HG03045 (cell line): ENCODE results near the gene NELFA.
"Not testable (repeated sequence)": the region's sequence is repeated elsewhere in the genome, so short reads cannot be mapped to it uniquely, and the experiment has no call there.

Experiments
- ATAC-seq: cut with Tn5 transposase; IDR thresholded peaks from one replicate; pipeline ENCODE4 v1.9.1; 2021; ENCODE audit warnings: mild to moderate bottlenecking, moderate library complexity; ENCODE audit not compliant: unreplicated experiment

The NELFA gene

GRCh38 chr4:1994938-1995337 is 13.8 kb downstream of the NELFA start:
- no peak for ATAC-seq

GRCh38 chr4:1993718-1994516 is 14.9 kb downstream of the NELFA start:
- not testable (repeated sequence) for ATAC-seq

- no peak for ATAC-seq
Observed at GRCh38 chr4:1993169-1993516, 15.6 kb downstream of the NELFA start.

GRCh38 chr4:1992468-1993168 is 16.2 kb downstream of the NELFA start:
- ATAC-seq: no peak

- no peak for ATAC-seq
Observed at GRCh38 chr4:1991596-1992434, 17.0 kb downstream of the NELFA start.

DNA sequence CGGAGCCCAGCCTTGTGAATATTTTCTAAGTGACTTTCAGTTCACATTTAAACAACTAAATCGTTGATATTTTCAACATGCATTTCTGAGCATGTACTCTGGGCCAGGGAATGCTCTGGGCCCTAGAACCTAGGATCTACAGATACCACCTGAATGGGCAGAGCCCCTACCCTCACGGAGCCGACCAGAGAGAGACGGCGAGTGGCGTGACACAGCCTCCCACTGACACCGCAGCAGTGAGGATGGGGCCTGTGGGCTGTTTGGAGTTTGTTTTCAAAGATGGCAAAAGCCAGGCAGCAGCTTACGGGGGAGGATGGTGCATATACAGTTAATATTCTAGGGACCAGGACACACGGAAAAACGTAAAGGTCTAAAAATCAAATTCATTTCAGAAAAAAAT is 17.7 kb downstream of the NELFA start:
- ATAC-seq: no peak

GRCh38 chr4:1990676-1991075 is 18.1 kb downstream of the NELFA start:
- no peak for ATAC-seq

GRCh38 chr4:1990348-1990645 is 18.5 kb downstream of the NELFA start:
- ATAC-seq: no peak

DNA sequence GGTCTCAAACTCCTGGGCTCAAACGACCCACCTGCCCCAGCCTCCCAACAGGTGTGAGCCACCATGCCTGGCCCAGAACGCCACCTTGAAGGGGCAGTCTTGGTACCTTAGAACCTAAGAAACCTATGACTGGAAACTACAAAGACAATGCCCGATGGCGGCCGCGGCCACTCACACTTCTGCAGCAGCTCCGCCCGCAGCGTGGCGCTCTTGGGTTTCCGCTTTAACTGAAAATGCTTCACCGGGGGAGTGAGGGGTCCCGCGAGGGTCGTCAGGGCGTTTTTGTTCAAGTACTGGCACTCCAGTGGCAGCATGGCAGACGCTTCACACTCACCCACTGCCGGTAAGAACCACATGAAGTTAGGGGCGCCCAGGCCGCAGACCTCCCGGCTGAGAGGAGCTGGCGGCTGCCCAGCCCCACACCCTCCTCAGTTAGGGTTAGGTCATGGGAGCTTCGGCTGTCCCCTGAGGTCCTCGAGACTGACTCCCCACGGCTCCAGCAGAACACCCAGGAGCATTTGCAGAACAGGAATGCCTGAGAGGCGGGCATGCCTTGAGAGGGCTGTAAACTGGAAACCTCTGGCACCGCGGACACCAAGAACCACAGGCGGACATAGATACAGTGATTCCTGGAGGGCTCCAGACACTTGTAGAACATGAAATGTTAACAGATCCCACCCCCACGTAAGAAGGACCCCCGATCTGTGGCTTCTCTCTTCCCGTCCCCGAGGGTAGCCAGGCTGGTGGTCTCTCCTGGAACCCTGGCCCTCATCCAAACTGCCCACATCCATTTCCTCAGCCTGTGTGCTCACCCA is 19.0 kb downstream of the NELFA start:
- no peak for ATAC-seq

GRCh38 chr4:1988327-1988724 is 20.4 kb downstream of the NELFA start:
- ATAC-seq: no peak

DNA sequence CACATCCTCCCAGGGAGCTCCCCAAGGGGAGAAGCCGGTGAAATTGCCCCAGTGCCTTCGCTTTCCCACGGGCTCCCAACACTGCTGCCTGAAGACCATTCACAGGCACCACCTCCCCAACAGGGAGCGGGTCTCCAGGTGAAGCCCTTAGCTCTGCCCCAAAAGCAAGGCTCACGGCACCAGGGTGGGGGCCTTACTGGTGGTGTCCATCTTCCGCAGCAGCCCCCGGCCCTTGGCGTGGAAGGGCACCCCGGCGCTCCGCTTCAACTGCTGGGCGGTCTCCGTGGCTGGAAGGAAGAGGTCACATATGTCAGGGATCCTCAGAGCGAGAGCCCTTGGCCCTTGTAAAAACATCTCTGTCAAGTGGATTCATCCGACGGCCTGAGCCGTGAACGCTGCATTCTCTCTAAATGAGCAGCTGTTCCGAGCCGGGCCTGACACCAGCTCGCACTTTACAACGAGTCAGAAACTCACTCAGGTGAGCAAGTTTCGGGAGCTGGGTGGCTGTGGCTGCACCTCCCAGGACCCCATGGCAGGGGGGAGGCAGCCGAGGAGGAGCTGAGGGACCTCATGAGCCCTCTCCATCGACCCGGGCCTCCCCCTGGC is 20.9 kb downstream of the NELFA start:
- ATAC-seq: no peak

DNA sequence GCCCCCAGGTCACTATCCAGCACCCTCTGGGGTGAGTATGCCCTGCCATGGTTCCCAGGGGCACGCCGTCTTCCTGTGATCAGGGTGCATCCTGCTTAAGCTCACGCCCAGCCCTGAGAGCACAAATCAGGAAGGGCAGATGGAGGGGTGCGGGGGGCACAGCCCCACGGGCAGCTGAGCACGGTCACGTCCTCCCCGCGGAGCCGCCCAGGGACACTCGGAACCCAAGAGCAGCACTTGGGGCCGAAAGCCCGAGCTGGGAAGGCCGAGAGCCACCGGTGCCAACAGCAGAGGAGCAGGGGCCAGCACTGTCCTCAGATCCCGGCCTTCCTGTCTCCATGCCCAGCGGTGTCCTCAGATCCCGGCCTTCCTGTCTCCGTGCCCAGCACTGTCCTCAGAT is 21.5 kb downstream of the NELFA start:
- no peak for ATAC-seq

DNA sequence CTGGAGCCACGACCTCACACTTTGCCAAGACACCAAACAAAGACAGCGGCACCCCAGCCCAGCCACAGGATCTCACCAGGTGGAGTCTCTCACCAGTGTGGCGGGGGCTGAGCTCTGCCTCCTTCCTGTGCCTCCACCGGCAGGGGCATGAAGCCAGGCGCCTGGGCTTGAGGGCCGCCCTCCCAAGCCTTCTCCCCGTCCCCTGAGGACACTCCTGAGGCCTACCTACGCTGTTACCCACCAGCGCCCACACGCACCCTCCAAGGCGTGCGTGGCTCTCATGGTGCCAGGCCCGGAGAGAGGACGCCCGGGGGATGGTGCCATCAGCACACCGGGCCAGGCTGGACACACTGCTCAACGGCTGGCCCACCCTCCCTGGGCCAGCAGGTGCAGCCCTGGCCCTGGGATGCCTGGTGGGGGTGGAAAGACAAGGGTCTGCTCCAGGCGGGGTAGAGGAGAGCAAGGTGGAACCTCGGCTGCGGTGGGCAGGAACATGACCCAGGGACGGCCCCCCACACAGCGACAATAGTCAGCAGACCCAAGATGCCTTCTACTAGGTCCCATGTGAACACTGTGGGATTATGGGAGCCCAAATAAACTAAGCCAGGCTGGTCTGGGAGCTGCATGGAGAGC is 22.1 kb downstream of the NELFA start:
- ATAC-seq: no peak

- ATAC-seq: no peak
Observed at GRCh38 chr4:1985780-1986577, 22.8 kb downstream of the NELFA start.

GRCh38 chr4:1985294-1985693 is 23.5 kb downstream of the NELFA start:
- ATAC-seq: no peak

GRCh38 chr4:1984406-1985191 is 24.2 kb downstream of the NELFA start:
- no peak for ATAC-seq

- ATAC-seq: no peak
Observed at GRCh38 chr4:1983846-1984405, 24.8 kb downstream of the NELFA start.
